ENCODE results near the gene GEMIN2. TPM values are rescaled to one million over a fixed set of nuclear protein-coding genes. Genes with fewer than 3 reads are reported as not detected.
"Not testable (repeated sequence)": the region's sequence is repeated elsewhere in the genome, so short reads cannot be mapped to it uniquely, and the experiment has no call there.

Gene GEMIN2
- polyA plus RNA-seq, 3 donors = 23.1 to 29.6 (median 28.5) TPM

DNA sequence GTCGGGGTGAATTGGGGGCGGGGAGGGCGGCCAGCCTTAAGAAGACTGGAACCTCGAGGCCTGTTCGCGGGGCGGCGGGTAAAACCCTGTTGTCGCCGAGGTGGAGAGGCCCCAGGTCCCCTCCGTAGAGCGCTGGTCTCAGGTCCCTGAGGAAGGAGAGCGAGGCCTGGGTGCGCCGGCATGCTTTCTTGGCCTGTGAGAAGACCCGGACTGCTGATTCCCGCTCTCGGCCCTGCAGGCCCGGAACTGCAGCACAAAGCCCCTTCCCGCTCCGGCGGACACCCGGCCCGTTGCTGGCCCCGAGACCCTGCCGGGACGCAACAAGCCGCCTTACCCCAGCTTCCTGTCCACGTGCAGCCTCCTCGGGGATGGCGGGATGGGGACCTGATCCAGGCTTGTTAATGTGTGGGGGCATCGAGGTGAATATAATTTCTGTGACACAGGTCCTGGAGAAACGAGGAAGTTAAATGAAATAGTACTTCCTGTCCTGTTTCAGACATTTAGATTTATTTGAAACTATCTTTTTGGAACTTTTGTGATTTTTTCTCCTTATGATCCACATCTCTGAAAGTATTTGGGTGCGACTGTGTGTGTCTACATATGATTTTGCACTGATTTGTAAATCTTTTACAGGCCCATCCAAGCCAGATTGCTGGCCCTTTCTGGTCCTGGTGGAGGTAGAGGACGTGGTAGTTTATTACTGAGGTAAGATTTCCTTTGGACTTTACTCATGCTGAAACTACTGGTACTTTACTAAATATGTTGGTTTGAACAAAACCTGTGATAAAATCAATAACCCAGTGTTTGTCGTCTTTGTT lies 61.5 kb downstream of the GEMIN2 start:
- DNase-seq (ENCODE audit: low read depth in 3 of 3, low spot score in 2 of 3) = peak in 1 of 3 donors; percentile 35

DNA sequence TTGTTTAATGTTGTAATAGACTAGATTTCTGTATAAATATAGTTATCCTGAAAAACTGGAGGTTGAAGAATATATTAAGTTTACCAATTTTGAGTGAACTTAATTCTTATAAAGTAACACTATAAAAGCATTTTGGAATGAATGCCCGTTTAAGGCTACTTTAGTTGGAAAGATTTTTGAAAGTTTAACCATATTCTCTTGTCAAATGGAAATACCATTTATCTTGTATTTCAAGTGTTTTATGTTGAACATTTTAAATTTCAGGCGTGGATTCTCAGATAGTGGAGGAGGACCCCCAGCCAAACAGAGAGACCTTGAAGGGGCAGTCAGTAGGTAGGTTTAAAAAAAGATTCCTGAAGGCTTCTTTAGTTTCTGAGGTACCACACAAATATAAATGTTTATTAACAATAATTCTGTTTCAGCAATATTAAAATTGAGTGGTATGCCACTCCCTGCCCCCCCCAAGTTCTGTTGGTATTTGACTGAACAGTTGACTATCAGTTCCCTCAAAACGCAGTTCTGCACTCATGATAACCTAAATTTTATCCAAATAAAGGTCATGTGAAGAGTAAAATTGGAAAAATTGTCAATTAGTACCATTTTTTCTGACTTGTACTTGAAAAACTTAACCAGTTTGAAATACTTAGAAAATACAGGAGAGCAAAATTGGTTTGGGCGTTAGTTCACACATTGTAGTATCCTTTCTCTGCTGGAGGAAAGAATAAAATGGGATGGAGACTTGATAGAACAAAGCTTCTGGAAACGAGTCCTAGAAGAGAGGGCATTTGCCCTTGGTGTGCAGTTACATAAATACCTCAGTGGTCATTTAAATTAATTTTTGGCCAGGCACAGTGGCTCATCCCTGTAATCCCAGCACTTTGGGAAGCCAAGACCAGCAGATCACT lies 62.4 kb downstream of the GEMIN2 start:
- DNase-seq (ENCODE audit: low read depth in 3 of 3, low spot score in 2 of 3) = no peak

DNA sequence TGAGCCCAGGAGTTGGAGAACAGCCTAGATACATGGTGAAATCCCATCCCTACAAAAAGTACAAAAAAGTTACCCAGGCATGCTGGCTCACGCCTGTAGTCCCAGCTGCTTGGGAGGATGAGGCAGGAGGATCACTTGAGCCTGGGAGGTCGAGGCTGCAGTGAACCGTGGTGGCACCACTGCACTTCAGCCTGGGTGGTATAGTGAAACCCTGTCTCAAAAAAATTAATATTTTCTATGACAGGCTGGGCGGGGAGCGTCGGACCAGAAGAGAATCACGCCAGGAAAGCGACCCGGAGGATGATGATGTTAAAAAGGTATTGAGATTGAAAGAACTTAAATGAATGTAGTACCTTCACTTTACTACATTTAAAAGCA lies 63.0 kb downstream of the GEMIN2 start:
- no peak for DNase-seq (ENCODE audit: low read depth in 3 of 3, low spot score in 2 of 3)

DNA sequence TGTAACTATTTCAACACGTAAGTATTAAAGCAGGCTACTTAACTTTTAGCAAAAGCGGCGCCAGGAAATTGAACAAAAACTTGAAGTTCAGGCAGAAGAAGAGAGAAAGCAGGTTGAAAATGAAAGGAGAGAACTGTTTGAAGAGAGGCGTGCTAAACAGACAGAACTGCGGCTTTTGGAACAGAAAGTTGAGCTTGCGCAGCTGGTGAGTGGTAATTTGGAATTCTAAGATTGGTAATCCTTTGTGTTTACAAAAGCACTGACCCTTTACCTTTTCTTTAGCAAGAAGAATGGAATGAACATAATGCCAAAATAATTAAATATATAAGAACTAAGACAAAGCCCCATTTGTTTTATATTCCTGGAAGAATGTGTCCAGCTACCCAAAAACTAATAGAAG lies 64.9 kb downstream of the GEMIN2 start:
- no peak for DNase-seq (ENCODE audit: low read depth in 3 of 3, low spot score in 2 of 3)

DNA sequence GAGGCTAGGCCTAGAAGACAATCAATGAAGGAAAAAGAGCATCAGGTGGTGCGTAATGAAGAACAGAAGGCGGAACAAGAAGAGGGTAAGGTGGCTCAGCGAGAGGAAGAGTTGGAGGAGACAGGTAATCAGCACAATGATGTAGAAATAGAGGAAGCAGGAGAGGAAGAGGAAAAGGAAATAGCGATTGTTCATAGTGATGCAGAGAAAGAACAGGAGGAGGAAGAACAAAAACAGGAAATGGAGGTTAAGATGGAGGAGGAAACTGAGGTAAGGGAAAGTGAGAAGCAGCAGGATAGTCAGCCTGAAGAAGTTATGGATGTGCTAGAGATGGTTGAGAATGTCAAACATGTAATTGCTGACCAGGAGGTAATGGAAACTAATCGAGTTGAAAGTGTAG lies 66.4 kb downstream of the GEMIN2 start:
- DNase-seq (ENCODE audit: low read depth in 3 of 3, low spot score in 2 of 3) = no peak

DNA sequence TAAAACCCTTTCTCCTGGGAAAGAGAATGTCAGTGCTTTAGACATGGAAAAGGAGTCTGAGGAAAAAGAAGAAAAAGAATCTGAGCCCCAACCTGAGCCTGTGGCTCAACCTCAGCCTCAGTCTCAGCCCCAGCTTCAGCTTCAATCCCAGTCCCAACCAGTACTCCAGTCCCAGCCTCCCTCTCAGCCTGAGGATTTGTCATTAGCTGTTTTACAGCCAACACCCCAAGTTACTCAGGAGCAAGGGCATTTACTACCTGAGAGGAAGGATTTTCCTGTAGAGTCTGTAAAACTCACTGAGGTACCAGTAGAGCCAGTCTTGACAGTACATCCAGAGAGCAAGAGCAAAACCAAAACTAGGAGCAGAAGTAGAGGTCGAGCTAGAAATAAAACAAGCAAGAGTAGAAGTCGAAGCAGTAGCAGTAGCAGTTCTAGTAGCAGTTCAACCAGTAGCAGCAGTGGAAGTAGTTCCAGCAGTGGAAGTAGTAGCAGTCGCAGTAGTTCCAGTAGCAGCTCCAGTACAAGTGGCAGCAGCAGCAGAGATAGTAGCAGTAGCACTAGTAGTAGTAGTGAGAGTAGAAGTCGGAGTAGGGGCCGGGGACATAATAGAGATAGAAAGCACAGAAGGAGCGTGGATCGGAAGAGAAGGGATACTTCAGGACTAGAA lies 67.0 kb downstream of the GEMIN2 start:
- DNase-seq (ENCODE audit: low read depth in 3 of 3, low spot score in 2 of 3) = no peak

DNA sequence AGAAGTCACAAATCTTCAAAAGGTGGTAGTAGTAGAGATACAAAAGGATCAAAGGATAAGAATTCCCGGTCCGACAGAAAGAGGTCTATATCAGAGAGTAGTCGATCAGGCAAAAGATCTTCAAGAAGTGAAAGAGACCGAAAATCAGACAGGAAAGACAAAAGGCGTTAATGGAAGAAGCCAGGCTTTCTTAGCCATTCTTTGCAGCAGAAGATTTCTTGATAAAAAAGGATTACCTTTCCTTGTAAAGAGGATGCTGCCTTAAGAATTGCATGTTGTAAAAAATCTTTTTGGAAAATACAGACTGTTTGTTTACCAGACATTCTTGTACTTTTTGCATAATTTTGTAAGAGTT lies 67.5 kb downstream of the GEMIN2 start:
- DNase-seq (ENCODE audit: low read depth in 3 of 3, low spot score in 2 of 3) = no peak

DNA sequence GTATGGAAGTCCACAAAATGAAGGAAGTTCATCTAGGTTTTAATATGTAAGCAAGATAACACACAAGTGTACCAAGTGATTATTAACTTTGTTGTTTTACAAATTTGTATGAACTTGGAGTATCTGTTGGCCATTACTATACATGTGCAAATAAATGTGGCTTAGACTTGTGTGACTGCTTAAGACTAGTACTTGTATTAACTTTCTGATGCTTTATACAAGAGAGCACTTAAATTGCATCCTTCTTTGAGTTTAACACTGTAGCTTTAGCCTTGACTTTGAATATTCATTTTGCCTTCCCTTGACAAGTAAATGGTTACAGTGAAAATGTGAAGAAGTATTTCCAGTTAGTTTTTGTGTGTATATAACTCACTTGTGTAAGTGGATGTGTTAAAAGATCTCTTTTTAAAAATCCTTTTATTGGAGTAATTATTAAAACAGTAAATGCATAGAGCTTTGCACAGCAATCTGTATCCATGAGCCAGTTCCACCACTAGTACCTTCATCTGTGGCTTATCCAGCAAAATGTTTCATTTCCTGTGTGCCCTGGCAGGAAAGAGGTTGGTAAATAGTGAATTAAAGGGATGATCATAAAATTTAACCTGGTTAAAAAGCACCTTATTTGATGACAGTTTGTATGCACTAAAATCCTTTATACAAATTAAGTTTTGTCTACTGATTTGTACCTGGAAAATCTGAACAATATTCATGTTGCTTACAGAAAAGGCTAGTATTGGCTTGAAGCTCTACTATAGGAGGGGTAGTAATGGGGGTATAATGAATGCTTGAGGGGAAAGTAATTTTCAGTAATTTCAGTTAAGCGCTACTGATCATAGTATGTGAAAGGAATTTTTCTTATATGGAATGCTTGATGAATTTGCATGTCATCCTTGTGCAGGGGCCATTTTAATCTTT lies 68.9 kb downstream of the GEMIN2 start:
- DNase-seq (ENCODE audit: low read depth in 3 of 3, low spot score in 2 of 3) = no peak

DNA sequence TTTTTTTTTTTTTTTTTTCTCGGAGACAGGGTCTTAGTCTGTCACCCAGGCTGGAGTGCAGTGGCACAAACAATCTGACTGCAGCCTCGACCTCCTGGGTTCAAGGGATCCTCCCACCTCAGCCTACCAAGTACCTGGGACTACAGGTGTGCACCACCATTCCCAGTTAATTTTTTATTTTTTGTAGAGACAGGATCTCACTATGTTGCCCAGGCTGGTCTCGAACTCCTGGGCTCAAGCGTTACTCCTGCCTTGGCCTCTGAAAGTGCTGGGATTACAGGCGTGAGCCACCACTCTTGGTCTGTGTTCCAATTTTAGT lies 69.5 kb downstream of the GEMIN2 start:
- DNase-seq (ENCODE audit: low read depth in 3 of 3, low spot score in 2 of 3) = not testable (repeated sequence)

DNA sequence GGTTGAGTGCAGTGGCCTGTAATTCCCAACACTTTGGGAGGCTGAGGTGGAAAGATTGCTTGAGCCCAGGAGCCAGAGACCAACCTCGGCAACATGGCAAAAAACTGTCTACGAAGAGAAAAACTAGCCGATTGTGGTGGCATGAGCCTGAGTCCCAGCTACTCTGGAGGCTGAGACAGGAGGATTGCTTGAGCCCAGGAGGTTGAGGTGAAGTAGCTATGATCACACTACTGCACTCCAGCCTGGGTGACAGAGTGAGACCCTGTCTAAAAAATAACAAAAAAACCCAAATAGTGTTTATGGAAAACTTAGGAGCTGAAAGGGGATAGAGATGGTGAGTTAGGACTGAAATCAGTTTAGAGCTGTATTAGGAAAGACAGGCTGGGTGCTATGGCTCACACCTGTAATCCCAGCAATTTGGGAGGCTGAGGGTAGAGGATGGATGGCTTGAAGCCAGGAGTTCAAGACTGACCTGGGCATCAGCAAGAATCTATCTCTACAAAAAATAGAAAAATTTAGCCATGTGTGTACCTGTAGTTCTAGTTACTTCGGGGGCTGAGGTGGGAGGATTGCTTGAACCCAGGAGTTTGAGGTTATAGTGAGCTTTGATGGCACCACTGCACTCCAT lies 70.6 kb downstream of the GEMIN2 start:
- no peak for DNase-seq (ENCODE audit: low read depth in 3 of 3, low spot score in 2 of 3)

DNA sequence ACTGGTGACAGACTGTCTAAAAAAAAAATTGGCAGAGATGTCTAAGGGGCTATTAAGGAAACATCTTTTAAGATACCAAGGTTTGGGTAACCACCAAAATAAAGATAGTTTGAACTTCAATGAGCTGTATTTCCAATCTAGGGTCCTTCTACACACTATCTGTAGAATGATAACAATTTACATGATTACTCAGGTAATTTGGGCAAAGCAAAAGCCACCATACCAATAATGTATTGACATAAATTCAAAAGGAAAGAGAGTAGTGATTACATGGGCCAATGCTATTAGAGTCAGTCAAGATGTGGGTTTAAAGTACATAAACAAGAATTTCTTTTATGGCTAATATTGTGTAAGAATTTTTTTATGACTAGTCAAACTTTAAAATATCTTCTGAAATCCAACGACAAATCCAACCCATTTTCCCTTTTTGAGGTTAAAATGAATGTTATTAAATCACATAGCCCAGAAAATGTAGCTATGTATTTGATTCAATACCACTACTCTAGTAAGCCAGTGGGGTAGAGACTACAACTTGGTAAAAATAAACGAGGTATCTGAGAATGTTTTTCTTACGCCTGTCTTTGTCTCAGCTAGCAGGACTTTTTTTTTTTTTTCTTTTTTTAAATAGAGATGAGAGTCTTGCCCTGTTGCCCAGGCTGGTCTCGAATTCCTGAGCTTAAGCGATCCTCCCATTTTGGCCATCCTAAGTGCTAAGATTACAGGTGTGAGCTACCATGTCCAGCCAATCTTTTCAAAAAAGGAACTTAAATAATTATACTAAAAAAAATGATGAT lies 71.3 kb downstream of the GEMIN2 start:
- DNase-seq (ENCODE audit: low read depth in 3 of 3, low spot score in 2 of 3) = no peak

Other genes starting within 250 kb of the GEMIN2 start
- 10 to 100 TPM; 65.1 to 67.7 (median 65.6) TPM for gene SEC23A, start 11.1 kb upstream of the GEMIN2 start, polyA plus RNA-seq (ENCODE audit: insufficient read length in 3 of 3)
- 10 to 100 TPM; 31.1 to 33.5 (median 32.9) TPM for gene TRAPPC6B, start 56.0 kb downstream of the GEMIN2 start, polyA plus RNA-seq (ENCODE audit: insufficient read length in 3 of 3)
- gene PNN, start 60.9 kb downstream of the GEMIN2 start, polyA plus RNA-seq (ENCODE audit: insufficient read length in 3 of 3) = 100 to 1,000 TPM; 152 to 203 (median 182) TPM
- gene MIA2, start 119.6 kb downstream of the GEMIN2 start, polyA plus RNA-seq (ENCODE audit: insufficient read length in 3 of 3) = 10 to 100 TPM; 76.0 to 83.8 (median 79.3) TPM

All from right renal cortex interstitium (tissue), 3 donors.